B cell (primary cell): ENCODE measurements around the gene NGEF. TPM values are rescaled to one million over a fixed set of nuclear protein-coding genes. Genes with fewer than 3 reads are reported as not detected.

Experiments
- ATAC-seq: fragments of 200-7000 bp; cut with Tn5 transposase; one replicate; pipeline ENCODE4 v1.10.0; 2021; ENCODE audit warnings: low read depth, mild to moderate bottlenecking, moderate number of reproducible peaks, moderate library complexity
- CTCF ChIA-PET: fragments of 350-600 bp; sonication (Branson Sonifier 250); formaldehyde crosslinking; loops from one replicate; lab custom pipeline; 2021; ENCODE audit warnings: antibody characterized with exemption, inconsistent platforms; lab: Charles Lee
- POLR2A ChIA-PET: fragments of 350-600 bp; sonication (Branson Sonifier 250); formaldehyde crosslinking; loops from one replicate; lab custom pipeline; 2021; ENCODE audit warnings: antibody characterized with exemption; lab: Charles Lee
- DNase-seq: peaks from one replicate; pipeline ENCODE4 v3.0.0; 2013
- H2AFZ ChIP-seq: 2 replicates; pipeline ENCODE4 v1.6.1; 2012; ENCODE audit warnings: mild to moderate bottlenecking, low read depth, low read length; ENCODE audit not compliant: insufficient read depth, poor library complexity, severe bottlenecking
- H3K27ac ChIP-seq, 2 donors: 1 replicate in 1 of 2; 2 replicates in 1 of 2; pipeline ENCODE4 v1.5.1; 2012 to 2013; ENCODE audit warnings: low read length in 2 of 2, mild to moderate bottlenecking in 2 of 2, moderate library complexity in 1 of 2
- H3K27me3 ChIP-seq, 4 experiments: fragments of 200-600 bp in 1 of 4; sonication (generic) in 1 of 4; replicated peaks in 1 of 4; 1 replicate in 2 of 4; 2 replicates in 2 of 4; pipeline versions ENCODE4 v1.6.1 to v1.7.0; 2013 to 2016; ENCODE audit warnings: low read length in 3 of 4, mild to moderate bottlenecking in 2 of 4, mixed read lengths in 1 of 4, moderate library complexity in 1 of 4; ENCODE audit not compliant: insufficient read depth in 4 of 4, control insufficient read depth in 3 of 4; ENCODE audit errors: control extremely low read depth in 1 of 4
- H3K36me3 ChIP-seq, 2 experiments: replicated peaks in 1 of 2; 1 replicate in 1 of 2; 2 replicates in 1 of 2; pipeline versions ENCODE4 v1.6.1 to v1.7.1; 2013; ENCODE audit warnings: low read length in 1 of 2; ENCODE audit not compliant: insufficient read depth in 2 of 2, control insufficient read depth in 1 of 2; ENCODE audit errors: control extremely low read depth in 1 of 2, extremely low read depth in 1 of 2
- H3K4me1 ChIP-seq, 2 donors: fragments of 200-600 bp in 1 of 2; sonication (generic) in 1 of 2; 1 replicate in 1 of 2; 2 replicates in 1 of 2; pipeline versions ENCODE4 v1.5.1 to v1.6.1; 2013 to 2017; ENCODE audit warnings: low read length in 2 of 2; ENCODE audit not compliant: control insufficient read depth in 2 of 2, insufficient read depth in 2 of 2
- H3K4me2 ChIP-seq: replicated peaks from 2 replicates; pipeline ENCODE3; 2012; ENCODE audit warnings: mild to moderate bottlenecking, low read depth, low read length; ENCODE audit not compliant: poor library complexity, severe bottlenecking
- H3K4me3 ChIP-seq, 5 experiments: fragments of 200-600 bp in 1 of 5; sonication (generic) in 1 of 5; 1 replicate in 3 of 5; 2 replicates in 2 of 5; pipeline versions ENCODE4 v1.5.1 to v1.7.0; 2011 to 2016; ENCODE audit warnings: low read length in 4 of 5, mild to moderate bottlenecking in 4 of 5, low read depth in 2 of 5, control low read depth in 1 of 5, moderate library complexity in 1 of 5; ENCODE audit not compliant: insufficient read depth in 1 of 5; ENCODE audit errors: control extremely low read depth in 1 of 5, extremely low read depth in 1 of 5
- H3K79me2 ChIP-seq: fragments of 200-600 bp; sonication (generic); one replicate; pipeline ENCODE4 v1.6.0; 2016; ENCODE audit warnings: low read length; ENCODE audit not compliant: control insufficient read depth, insufficient read depth
- H3K9ac ChIP-seq: fragments of 200-600 bp; sonication (generic); 2 replicates; pipeline ENCODE4 v1.6.1; 2017; ENCODE audit warnings: mild to moderate bottlenecking, low read length, moderate library complexity
- H3K9me3 ChIP-seq, 3 donors: one replicate each; pipeline versions ENCODE4 v1.6.1 to v1.7.1; 2013; ENCODE audit warnings: low read length in 2 of 3; ENCODE audit not compliant: control insufficient read depth in 2 of 3, insufficient read depth in 1 of 3; ENCODE audit errors: control extremely low read depth in 1 of 3
- H4K20me1 ChIP-seq: 2 replicates; pipeline ENCODE4 v1.6.0; 2012; ENCODE audit warnings: mild to moderate bottlenecking, low read length; ENCODE audit not compliant: insufficient read depth, control insufficient read depth, poor library complexity, severe bottlenecking
- H3K27ac Mint-ChIP-seq: one replicate; pipeline ENCODE4 v1.8.0; 2021; ENCODE audit warnings: mixed read lengths
- H3K27me3 Mint-ChIP-seq: one replicate; pipeline ENCODE4 v1.8.0; 2021; ENCODE audit warnings: mixed read lengths
- H3K4me1 Mint-ChIP-seq: one replicate; pipeline ENCODE4 v1.8.0; 2021; ENCODE audit warnings: mixed read lengths
- H3K4me3 Mint-ChIP-seq: one replicate; pipeline ENCODE4 v1.8.0; 2021; ENCODE audit warnings: mixed read lengths
- H3K9me3 Mint-ChIP-seq: one replicate; pipeline ENCODE4 v1.8.0; 2022; ENCODE audit warnings: mixed read lengths; ENCODE audit not compliant: insufficient read depth
- CTCF ChIP-seq: fragments of 200-600 bp; IDR thresholded peaks from one replicate; pipeline ENCODE4 v1.8.0; 2022; ENCODE audit warnings: antibody characterized with exemption, mild to moderate bottlenecking
- EZH2 ChIP-seq: IDR thresholded peaks from 2 replicates; pipeline ENCODE4 v1.6.1; 2012; ENCODE audit warnings: borderline replicate concordance, low read depth, mild to moderate bottlenecking, moderate library complexity, low read length; ENCODE audit not compliant: insufficient read depth, poor library complexity, severe bottlenecking
- WGBS: methylation state at CpG from one replicate; pipeline ENCODE4 v1.1.5; 2013; ENCODE audit warnings: missing lambda C conversion rate; ENCODE audit not compliant: insufficient coverage; 5-methylcytosine and 5-hydroxymethylcytosine counted together
- intact Hi-C: fragments of 100-400 bp; cut with micrococcal nuclease; formaldehyde crosslinking; loops from one replicate; pipeline ENCODE4 v1.10.0; 2022
- polyA plus RNA-seq: library from polyadenylated mRNA; depleted of rRNA; stranded (reverse); fragments of >200 nt; gene quantifications from 2 replicates; pipeline ENCODE4 v1.2.3, GENCODE V29; 2012
- total RNA-seq, 2 donors: library from RNA; stranded (reverse); fragments of 120-200 nt in 1 of 2; gene quantifications; 1 replicate in 1 of 2; 2 replicates in 1 of 2; pipeline versions ENCODE4 v1.2.3 to v1.2.4, GENCODE V29; 2013 to 2022

The NGEF gene
- total and polyA plus RNA-seq, 2 donors (not counting 1 experiment from before 2014, with no cell fraction given) = not detected

- intact Hi-C loops = no loop called here
- no peak for TF ChIP-seq CTCF
- no peak for TF ChIP-seq EZH2
- Mint-ChIP-seq H3K4me3 (no peak overlapping the region), H3K4me1 (peaks cover 18% of the 10 kb centered on the region), H3K27me3 (no peaks in the 10 kb centered on the region), H3K9me3 (no peaks in the 10 kb centered on the region), H3K27ac (no peak overlapping the region)
- no peak overlapping the region for H2AFZ ChIP-seq
- no CpG with 5 or more reads among the region's 1 CpG for WGBS
- H3K79me2 ChIP-seq = peaks cover 12% of the 10 kb centered on the region
- no peak overlapping the region for H3K9ac ChIP-seq
- POLR2A ChIA-PET = interaction anchor here (0.7 kb wide), 1 partner anchor 766 kb away, joined by 4 read pairs; no protein-coding TSS in a partner anchor
- H3K4me2 ChIP-seq = no peak overlapping the region
- H4K20me1 ChIP-seq = no peaks in the 10 kb centered on the region
- peaks cover 1 to 72% of the 10 kb centered on the region in 2 experiments for H3K36me3 ChIP-seq
- CTCF ChIA-PET = interaction anchor here (0.9 kb wide), 1 partner anchor 27 kb away, joined by 3 read pairs; no protein-coding TSS in a partner anchor
- no peaks in the 10 kb centered on the region for H3K9me3 ChIP-seq
- ATAC-seq = no peak
- H3K27ac ChIP-seq = no peak overlapping the region
- H3K4me1 ChIP-seq = peaks cover 12% of the 10 kb centered on the region in 2 donors
- no peaks in the 10 kb centered on the region for H3K27me3 ChIP-seq
- no peak overlapping the region for H3K4me3 ChIP-seq
- DNase-seq = no peak
These were observed 179.2 kb downstream of the NGEF start for GRCh38 chr2:232833830-232834229.

- Mint-ChIP-seq H3K4me1 (peaks cover 2% of the 10 kb centered on the region), H3K27me3 (no peaks in the 10 kb centered on the region), H3K9me3 (no peaks in the 10 kb centered on the region), H3K27ac (no peak overlapping the region), H3K4me3 (no peak overlapping the region)
- ChIA-PET POLR2A (no interaction called here), CTCF (no interaction called here)
- no peak overlapping the region for H3K4me3 ChIP-seq
- no peak overlapping the region for H3K27ac ChIP-seq
- H3K79me2 ChIP-seq = peaks cover 19% of the 10 kb centered on the region
- WGBS = no CpG with 5 or more reads among the region's 3 CpGs
- intact Hi-C loops = no loop called here
- H3K4me2 ChIP-seq = no peak overlapping the region
- H3K9ac ChIP-seq = no peak overlapping the region
- H3K9me3 ChIP-seq = no peaks in the 10 kb centered on the region
- no peak for DNase-seq
- H3K4me1 ChIP-seq = no peaks in the 10 kb centered on the region
- no peak overlapping the region for H2AFZ ChIP-seq
- peaks cover 1 to 69% of the 10 kb centered on the region in 2 experiments for H3K36me3 ChIP-seq
- TF ChIP-seq EZH2 = no peak
- no peak for TF ChIP-seq CTCF
- ATAC-seq = no peak
- no peaks in the 10 kb centered on the region for H4K20me1 ChIP-seq
- H3K27me3 ChIP-seq = no peaks in the 10 kb centered on the region
These were observed 181.6 kb downstream of the NGEF start for GRCh38 chr2:232831496-232831895.
